ENCODE results near the gene ARSD.

DNA sequence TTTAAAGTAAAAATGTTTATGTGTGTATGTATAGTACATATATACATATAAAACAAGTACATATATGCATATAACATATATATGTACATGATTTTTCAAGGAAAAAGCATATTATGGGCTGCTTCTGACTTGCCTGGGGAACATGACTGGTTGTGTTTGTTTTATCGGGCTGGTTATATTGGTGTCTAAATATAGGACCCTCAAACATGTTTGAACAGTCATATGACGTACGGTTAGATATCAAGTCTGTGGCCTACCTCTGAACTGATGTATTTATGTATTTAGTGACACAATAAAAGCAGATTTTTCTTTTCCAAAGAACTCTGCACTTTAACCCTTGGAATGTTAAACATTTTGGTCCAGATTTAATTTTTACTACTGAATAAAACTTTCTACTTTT is 37.9 kb upstream of the ARSD start:
- TF ChIP-seq, protein P1, sequence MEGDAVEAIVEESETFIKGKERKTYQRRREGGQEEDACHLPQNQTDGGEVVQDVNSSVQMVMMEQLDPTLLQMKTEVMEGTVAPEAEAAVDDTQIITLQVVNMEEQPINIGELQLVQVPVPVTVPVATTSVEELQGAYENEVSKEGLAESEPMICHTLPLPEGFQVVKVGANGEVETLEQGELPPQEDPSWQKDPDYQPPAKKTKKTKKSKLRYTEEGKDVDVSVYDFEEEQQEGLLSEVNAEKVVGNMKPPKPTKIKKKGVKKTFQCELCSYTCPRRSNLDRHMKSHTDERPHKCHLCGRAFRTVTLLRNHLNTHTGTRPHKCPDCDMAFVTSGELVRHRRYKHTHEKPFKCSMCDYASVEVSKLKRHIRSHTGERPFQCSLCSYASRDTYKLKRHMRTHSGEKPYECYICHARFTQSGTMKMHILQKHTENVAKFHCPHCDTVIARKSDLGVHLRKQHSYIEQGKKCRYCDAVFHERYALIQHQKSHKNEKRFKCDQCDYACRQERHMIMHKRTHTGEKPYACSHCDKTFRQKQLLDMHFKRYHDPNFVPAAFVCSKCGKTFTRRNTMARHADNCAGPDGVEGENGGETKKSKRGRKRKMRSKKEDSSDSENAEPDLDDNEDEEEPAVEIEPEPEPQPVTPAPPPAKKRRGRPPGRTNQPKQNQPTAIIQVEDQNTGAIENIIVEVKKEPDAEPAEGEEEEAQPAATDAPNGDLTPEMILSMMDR (IDR thresholded peaks at IDR 0.05): no peak
- TF ChIP-seq, protein P2, sequence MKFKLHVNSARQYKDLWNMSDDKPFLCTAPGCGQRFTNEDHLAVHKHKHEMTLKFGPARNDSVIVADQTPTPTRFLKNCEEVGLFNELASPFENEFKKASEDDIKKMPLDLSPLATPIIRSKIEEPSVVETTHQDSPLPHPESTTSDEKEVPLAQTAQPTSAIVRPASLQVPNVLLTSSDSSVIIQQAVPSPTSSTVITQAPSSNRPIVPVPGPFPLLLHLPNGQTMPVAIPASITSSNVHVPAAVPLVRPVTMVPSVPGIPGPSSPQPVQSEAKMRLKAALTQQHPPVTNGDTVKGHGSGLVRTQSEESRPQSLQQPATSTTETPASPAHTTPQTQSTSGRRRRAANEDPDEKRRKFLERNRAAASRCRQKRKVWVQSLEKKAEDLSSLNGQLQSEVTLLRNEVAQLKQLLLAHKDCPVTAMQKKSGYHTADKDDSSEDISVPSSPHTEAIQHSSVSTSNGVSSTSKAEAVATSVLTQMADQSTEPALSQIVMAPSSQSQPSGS (CRISPR knock-in tag; IDR thresholded peaks at IDR 0.05; ENCODE audit: borderline replicate concordance, low read depth): no peak
- TF ChIP-seq, protein P3, sequence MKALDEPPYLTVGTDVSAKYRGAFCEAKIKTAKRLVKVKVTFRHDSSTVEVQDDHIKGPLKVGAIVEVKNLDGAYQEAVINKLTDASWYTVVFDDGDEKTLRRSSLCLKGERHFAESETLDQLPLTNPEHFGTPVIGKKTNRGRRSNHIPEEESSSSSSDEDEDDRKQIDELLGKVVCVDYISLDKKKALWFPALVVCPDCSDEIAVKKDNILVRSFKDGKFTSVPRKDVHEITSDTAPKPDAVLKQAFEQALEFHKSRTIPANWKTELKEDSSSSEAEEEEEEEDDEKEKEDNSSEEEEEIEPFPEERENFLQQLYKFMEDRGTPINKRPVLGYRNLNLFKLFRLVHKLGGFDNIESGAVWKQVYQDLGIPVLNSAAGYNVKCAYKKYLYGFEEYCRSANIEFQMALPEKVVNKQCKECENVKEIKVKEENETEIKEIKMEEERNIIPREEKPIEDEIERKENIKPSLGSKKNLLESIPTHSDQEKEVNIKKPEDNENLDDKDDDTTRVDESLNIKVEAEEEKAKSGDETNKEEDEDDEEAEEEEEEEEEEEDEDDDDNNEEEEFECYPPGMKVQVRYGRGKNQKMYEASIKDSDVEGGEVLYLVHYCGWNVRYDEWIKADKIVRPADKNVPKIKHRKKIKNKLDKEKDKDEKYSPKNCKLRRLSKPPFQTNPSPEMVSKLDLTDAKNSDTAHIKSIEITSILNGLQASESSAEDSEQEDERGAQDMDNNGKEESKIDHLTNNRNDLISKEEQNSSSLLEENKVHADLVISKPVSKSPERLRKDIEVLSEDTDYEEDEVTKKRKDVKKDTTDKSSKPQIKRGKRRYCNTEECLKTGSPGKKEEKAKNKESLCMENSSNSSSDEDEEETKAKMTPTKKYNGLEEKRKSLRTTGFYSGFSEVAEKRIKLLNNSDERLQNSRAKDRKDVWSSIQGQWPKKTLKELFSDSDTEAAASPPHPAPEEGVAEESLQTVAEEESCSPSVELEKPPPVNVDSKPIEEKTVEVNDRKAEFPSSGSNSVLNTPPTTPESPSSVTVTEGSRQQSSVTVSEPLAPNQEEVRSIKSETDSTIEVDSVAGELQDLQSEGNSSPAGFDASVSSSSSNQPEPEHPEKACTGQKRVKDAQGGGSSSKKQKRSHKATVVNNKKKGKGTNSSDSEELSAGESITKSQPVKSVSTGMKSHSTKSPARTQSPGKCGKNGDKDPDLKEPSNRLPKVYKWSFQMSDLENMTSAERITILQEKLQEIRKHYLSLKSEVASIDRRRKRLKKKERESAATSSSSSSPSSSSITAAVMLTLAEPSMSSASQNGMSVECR (CRISPR knock-in tag; IDR thresholded peaks at IDR 0.05; ENCODE audit: borderline replicate concordance): no peak
- TF ChIP-seq TEAD4 (CRISPR knock-in tag; IDR thresholded peaks at IDR 0.05) (no peak), ZNF219 (CRISPR knock-in tag; IDR thresholded peaks at IDR 0.05; ENCODE audit: borderline replicate concordance) (no peak), ZNF263 (CRISPR knock-in tag; IDR thresholded peaks at IDR 0.05; ENCODE audit: low read depth) (no peak), NR3C1 (CRISPR knock-in tag; conservative IDR thresholded peaks at IDR 0.05; ENCODE audit: low read depth) (no peak), JUN (CRISPR knock-in tag; IDR thresholded peaks at IDR 0.05) (no peak)
- TF ChIP-seq, protein P4, sequence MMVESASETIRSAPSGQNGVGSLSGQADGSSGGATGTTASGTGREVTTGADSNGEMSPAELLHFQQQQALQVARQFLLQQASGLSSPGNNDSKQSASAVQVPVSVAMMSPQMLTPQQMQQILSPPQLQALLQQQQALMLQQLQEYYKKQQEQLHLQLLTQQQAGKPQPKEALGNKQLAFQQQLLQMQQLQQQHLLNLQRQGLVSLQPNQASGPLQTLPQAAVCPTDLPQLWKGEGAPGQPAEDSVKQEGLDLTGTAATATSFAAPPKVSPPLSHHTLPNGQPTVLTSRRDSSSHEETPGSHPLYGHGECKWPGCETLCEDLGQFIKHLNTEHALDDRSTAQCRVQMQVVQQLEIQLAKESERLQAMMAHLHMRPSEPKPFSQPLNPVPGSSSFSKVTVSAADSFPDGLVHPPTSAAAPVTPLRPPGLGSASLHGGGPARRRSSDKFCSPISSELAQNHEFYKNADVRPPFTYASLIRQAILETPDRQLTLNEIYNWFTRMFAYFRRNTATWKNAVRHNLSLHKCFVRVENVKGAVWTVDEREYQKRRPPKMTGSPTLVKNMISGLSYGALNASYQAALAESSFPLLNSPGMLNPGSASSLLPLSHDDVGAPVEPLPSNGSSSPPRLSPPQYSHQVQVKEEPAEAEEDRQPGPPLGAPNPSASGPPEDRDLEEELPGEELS (CRISPR knock-in tag; IDR thresholded peaks at IDR 0.05): no peak
- TF ChIP-seq, protein P5, sequence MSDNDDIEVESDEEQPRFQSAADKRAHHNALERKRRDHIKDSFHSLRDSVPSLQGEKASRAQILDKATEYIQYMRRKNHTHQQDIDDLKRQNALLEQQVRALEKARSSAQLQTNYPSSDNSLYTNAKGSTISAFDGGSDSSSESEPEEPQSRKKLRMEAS (CRISPR knock-in tag; IDR thresholded peaks at IDR 0.05): no peak
- TF ChIP-seq, protein P6, sequence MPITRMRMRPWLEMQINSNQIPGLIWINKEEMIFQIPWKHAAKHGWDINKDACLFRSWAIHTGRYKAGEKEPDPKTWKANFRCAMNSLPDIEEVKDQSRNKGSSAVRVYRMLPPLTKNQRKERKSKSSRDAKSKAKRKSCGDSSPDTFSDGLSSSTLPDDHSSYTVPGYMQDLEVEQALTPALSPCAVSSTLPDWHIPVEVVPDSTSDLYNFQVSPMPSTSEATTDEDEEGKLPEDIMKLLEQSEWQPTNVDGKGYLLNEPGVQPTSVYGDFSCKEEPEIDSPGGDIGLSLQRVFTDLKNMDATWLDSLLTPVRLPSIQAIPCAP (CRISPR knock-in tag; IDR thresholded peaks at IDR 0.05): no peak
